ENCODE data around the gene GSTM3.

The GSTM3 gene
- 23.8 to 40.2 (median 32.1) reads per million in 4 donors for total RNA-seq

DNA sequence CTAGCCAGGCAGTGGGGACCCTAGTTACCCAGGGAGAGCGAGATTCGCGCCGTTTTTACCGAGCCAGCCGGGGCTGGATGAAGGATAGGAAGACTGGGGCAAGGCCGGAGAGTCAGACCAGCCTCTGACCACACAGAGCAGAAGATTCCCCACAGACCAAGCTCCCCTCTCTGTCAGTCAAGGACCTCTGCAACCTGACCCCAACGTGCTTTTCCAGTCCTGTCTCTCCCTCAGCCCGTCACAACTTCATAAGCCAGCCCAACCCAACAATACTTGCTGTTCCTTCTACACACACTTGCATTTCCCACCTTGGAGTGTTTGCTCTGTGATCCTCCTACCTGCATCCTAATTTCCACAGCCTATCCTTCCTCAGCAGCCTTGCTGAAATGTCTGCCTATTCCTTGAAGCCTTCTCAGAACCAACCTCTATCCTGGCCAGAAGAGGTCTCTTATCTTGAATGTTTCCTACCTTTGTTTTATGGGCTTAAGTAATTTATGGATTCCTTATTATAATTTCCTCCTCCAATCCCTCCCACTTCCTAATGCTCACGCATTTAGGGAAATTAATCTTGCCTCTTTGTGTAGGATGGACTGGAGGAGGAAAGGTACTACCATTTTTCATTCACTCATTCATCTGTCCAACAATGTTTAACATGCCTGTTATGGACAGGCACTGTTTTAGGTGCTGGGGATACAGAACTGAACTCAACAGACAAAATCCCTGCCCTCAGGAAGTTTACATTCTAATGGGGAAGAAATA, at the start of gene GSTM3:
Gene GSTM3, minus strand, starts transcription at position 424 of the 759 bp plus-strand sequence. CDS start 751 bp downstream, outside the sequence.
- DNase-seq, result no peak

DNA sequence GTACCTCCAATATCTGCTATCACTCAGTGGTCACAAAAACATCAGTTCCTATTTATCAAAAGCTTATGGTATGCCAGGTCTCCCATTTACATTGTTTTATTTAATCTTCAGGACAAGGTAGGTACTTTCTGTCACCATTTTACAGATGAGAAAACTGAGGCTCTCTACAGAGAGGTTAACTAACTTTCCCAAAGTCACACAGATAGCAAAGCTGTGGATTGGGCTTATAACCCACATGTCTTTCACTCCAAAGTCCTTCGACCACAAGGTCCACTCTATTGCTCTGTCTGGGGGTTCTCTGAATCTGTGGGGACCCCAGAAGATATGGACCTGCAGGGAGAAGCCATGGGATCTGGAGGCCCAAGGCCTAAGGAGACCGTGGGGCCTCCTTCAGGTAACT, 49.5 kb upstream of the GSTM3 start:
- DNase-seq, result no peak

DNA sequence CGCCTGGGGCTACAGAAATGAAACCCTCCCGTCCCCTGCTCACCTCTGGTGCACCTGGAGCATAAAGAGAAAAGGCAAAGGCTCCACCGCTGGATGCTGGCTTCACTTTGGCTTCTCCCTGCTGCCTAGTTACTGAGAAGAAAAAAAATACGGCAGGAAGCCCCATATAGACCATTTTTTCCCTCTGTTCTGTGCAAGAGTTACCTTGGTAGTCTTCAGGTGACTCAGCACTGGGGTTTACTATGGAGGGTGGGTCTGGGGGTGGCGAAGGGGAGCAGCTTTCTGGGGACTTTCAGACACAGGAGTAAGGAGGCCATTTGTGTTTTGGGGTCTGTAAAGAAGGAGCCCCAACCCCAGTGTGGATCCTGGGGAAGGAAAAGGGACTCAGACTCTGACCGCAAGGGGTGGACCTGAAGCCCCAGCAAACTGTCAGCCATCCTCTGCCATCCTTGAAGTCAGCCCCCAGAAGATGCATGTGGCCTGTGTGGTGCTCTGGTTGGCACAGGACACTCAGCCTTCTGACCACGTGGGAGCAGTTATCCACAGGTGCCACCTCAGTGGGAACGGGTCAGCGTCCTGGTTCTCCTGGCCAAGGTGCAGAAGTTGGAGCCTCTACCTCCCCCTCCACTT, 48.8 kb upstream of the GSTM3 start:
- no peak for DNase-seq

DNA sequence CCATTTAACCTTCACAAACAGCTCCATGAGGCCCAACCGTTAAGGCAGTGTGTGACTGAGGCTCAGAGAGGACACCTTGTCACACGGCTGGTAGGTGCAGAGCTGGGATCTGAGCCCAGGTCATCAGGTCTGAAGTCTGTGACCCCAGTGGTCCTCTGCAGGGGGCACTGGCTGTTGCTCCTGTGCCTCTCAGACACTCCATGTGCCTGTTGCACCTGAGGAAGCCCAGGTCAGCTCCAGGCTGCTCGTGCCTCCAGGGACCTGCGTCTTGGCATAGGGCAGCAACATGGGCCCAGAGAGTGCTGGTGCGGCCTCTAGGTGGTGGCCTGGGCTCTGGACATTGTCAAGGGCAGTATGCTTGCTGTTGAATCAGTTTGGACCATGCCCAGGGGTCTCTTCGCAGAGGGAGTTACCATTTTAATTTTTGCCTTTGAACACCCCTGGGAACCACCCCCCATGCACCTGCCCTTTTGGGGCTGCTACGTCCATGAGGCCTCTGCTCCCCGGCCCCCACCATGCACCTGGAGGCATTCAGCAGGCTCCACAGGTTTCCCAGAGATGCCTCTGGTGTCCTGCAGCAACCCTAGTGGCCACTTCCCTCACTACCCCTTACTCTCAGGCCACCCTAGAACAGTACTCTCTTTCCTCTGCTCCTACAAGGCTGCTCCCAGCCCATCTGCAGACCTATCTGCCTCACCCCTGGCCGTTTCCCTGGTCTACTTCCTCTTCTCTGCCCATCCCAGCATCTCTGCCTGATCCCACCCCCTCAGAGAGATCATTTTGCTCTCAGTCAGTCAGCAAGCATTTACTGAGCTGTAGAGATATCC, 48.1 kb upstream of the GSTM3 start:
- DNase-seq, result no peak

DNA sequence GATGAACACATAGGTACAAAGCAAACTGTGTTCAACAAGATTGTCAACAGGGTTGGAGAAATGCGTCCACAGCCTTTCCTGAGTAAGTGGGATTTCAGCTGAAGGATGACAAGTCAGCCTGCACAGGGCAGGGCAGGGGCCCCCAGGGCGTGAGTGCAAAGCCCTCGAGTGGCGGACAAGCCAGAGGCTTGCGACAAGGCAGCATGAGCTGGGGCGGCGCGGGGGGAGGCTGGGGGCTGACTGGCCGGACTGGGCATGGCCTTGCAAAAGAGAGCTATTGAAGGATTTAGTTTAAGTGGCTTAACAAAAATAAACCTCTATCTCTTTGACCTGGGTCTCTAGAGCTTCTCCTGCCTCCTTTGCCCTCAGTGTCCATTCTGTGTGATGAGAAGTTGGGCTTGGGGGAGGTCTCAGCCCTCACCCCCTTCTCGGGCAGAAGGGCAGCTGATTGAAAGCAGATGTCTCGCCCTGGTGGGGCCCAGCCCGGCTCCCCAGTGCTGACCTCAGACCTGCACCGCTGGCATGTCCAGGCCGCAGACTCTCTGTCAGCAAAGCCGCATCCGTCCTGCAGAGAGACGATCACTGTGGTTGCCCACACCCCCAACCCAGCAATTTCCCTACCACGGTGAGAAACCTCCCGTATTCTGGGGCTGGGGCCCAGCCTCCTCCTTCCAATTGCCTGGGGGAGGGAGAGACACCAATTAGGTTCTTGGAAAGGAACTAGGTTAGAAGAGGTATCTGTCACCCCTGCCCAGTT, 47.2 kb upstream of the GSTM3 start:
- DNase-seq, result no peak

DNA sequence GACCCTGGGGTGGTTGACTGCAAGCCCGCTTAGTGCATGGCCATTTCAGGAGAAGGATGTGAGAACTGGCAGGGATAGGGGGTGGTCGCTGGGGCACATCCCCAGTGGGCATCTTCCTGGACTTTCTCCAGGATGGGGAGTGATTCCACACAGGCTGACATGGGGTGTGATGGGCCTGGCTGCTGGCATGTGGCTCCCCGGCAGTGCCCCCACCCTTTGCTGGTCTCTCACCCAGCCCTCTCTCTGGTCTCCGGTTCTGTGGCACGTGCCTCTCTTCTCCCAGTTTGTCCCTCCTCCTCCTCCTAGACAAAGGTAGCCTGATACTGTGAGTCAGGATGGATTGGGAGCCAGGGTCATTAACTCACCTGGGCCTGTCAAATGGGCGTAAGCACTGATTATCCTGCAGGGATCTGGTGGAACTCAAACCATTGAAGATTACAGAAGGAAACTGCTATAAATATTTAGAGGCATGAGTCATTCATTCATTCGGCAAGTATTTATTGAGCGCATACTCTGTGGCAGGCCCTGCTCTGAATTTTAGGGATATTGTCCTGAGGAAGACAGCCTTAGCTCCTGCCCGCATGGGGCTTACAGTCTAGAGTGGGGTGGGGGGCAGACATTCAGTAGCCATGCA, 46.5 kb upstream of the GSTM3 start:
- DNase-seq, result no peak

DNA sequence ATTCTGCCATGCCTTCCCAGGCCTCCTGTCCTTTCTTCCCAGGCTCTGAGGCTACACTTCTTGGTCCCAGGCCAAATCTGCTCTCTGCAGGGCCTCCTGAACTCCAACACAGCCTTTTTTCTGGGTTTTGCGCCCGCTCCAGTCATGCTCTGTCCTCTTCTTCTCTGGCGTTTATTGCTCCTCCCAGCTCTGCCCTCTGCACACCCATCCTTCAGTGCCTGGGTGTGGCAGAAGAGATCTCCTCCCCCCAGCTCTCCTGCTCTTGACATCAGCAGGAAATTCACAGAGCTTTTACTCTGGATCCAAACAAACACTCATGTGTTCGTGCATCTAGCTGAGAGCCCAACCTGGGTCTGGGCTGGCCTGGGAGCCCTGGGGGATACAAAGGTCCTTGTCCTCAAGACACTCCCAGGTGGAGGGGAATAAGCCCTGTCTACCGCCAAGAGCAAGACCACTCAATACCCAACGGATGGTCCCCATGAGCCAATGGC, 45.7 kb upstream of the GSTM3 start:
- no peak for DNase-seq

DNA sequence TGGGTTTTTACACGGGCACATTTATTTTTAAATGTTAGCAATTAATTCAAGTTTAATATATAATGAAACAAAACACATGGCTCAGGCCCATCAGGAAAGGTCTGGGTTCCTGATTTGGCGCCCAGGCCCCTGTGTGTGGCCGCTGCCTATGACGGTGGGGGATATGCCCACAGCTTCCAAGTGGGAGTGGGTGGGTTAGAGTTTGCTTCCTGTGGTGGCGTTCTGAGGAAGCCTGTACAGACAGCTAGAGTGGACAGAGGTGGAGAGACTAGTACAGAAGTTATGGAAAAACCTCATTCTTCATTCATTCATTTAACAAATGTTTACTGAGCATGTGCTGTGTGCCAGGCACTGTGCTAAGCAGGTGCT, 45.3 kb upstream of the GSTM3 start:
- no peak for DNase-seq

DNA sequence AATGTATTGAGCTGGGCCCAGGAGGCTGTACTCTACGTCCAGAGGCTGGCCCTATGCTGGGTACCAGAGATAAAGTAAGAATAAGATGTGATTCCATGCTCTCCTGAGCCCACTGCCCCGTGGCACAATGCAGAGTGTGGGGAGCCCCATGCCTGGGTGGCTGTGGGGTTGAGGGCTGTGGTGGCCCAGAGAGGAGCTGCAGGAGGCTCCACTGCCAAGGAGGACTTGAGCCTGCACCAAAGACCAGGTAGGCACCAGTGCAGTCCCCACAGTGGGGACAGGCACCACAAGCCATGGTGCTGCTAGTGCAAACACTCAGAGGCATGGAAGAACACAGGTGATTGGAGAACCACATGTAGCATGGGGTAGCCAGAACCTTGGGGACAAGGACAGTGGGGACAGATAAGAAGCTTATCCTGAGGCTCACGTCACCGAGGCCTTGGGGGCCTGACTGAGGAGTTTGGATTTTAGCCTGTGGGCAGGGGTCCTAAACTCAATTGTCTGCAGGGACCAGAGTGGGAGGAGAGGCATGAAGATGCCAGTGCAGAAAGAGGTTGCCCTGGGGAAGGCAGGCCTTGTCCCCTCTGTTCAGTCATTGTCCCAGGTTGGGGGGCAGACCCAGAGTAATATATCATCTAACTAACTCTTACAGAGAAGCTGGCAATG, 44.7 kb upstream of the GSTM3 start:
- DNase-seq, result no peak

DNA sequence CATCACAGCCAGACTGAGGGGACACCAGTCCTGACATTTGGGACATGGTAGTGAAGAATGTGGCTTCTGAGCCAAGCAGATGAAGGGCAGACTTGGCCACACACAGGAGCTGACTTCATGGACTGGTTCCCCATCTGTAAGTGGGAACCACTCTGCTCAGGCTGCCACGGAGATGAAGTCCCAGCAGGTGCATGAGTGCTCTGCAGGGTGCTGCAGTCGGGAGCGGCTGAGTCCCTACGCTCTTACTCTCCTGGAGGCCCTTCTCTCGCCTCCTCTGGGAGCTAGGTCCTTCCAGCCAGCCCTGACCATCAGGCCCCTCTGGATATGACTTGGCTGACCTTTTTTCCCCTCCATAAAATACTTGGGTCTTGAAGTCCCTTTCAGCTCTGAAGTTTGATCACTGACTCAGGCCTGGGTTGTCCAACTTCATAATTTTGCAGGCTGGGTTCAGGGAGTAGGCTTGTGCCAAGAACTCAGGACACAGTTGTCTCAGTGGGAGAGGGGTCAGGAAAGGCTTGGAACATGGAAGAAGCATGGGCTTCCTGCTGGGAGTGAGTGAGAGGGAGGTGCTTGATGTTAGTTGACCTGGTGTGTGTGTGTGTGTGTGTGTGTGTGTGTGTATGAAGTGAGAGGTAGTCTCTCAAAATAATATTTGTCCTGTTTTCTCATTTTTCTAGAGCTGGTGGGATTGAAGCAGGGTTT, 43.9 kb upstream of the GSTM3 start:
- no peak for DNase-seq

DNA sequence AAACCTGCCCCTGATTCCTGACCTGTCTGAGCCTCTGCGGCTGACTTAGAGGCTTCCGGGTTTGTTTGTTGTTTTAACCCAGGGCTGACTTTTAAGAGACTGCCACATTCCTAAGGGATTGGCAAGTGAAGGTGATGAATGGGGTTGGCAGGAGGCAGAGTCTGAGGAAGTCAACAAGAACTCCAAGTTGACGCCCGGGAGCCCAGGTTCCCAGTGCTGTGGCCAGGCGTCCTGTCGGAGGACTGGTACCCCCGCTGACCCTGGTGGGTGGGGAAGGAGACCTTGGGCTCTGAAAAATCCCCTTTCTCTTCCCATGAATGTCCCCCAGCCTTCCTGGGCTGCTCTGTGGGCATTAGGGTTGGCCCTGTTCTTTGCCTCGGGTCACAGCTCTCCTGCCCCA, 42.6 kb upstream of the GSTM3 start:
- no peak for DNase-seq

DNA sequence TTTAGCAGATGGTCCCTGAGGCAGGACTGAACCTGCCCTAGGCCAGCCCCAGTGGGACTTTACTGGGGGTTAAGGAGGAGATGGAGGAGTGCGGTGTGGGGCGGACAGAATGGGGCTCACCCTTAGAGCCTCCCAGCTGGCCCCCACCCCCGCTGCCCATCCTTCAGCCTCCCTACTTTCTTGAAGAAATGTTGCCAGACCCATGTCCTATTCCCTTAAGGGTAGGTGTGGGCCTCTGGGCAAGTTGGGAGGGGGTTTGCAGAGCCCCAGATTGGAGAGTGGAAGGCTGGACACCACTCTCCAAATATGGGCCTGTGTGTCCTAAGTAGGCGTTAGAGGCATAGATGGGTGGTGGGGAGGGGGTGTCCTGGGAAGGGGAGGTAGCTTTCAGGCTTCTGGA, 42.1 kb upstream of the GSTM3 start:
- DNase-seq, result no peak

DNA sequence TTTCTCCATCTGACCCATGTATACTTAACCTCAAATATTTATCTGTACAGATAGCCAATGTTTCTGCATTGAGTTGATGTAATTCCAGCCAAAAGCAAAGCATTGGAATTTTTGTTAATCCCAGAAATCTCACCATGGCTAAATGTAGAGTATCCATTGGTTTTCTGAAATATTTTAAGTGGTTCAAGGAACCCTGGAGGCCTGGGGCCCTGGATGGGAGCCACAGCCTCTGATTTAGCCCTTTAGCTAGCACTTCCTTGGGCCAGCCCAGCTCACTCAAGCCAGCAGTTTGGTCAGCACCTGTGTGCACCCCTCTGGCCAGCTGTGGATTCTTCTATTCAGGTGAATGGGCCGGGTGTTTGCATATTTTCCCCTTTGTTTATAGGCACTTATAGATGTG, 41.7 kb upstream of the GSTM3 start:
- DNase-seq, result no peak

DNA sequence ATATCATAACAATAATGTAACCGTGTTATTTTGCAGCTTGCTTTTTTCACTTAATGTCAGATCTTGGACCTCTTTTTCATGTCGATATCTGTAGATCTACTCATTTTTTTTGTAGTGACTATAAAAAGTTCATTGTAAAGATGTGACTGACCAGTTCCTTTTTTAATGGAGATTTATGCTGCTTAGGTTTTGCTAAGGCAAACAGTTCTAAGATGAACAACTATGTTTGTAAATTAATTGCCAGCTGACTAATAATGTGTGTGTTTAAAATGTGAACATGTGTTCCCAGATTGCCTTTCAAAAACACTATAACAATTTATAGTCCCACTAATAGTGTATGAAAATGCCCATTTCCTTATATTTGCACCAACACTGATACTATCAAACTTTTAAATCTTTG, 41.0 kb upstream of the GSTM3 start:
- DNase-seq, result no peak

DNA sequence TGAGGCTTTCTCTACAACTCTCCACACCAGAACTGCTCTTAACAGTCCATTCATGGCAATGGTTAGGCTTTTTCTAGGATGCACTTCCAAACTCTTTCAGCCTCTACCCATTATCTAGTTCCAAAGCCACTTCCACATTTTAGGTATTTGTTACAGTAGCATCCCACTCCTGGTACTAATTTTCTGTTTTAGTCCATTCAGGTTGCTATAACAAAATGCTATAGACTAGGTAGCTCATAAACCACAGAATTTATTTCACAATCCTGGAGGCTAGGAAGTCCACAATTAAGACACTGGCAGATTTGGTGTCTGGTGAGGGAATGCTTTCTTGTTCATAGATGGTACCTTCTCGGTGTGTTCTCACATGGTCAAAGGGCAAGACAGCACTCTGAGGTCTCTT, 40.1 kb upstream of the GSTM3 start:
- no peak for DNase-seq

DNA sequence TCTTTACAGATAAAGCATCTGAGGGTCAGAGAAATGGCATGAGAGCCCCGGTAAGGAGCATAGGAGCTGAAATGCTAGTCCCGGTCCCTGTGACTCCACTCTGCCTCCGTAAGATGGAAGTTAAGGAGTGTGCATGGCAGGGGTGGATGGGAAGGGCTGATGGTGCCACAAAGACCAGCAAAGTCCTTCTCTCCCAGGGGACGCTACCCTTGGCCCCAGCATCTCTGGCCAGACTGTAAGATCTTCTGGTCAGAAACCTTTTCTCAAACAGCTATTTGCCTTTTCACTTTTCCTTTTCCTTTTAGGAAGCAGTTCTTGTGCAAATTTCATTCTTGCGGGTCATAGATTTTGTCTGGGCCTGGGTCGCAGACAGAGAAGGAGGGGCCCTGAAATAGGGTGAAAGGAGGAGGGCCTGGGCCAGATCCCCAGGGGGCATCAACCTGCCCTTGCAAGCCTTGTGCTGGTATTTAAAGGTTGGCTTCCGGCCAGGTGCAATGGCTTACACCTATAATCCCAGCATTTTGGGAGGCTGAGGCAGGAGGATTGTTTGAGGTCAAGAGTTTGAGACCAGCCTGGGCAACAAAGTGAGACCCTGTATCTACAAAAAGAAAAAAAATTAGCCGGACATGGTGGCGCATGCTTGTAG, 37.3 kb upstream of the GSTM3 start:
- DNase-seq, result no peak

DNA sequence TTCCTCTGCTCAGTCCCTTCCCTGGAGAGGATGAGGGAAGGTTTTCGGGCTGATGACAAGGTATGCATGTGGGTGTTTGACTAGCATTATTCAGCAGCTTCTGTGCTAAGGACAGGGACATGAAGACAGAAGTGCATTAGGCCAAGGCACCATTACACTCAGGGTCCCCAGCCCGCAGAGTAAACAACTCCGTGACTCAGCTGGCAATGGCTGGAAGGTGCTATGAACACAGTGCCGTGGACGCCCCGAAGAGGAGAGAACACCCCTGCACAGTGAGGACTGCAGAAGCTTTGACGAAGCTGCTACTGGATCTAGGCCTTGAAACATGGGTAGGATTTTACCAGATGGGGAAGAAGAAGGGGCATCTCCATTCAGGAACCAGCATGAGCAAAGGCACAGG, 36.6 kb upstream of the GSTM3 start:
- no peak for DNase-seq

DNA sequence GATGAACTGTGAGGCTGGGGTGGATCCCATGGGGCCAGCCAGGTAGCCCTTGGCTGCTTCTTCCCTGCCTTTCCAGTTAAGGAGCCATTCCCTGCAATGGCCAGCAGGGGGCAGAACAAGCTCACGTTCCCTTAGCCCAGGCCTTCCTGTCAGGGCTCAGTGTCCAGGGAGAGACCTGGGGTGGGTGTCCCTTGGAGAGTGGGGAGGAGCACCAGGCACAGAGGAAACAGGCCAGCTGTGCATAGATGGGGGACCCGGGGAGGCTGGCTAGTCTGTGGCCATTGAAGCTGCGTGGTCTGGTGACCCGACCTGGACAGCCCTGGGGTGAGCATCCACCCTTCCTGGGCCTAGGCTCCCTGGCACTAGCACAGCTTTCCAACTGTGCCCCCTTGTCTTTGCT, 36.1 kb upstream of the GSTM3 start:
- DNase-seq, result peak; percentile 38 to 80 (median 62)

DNA sequence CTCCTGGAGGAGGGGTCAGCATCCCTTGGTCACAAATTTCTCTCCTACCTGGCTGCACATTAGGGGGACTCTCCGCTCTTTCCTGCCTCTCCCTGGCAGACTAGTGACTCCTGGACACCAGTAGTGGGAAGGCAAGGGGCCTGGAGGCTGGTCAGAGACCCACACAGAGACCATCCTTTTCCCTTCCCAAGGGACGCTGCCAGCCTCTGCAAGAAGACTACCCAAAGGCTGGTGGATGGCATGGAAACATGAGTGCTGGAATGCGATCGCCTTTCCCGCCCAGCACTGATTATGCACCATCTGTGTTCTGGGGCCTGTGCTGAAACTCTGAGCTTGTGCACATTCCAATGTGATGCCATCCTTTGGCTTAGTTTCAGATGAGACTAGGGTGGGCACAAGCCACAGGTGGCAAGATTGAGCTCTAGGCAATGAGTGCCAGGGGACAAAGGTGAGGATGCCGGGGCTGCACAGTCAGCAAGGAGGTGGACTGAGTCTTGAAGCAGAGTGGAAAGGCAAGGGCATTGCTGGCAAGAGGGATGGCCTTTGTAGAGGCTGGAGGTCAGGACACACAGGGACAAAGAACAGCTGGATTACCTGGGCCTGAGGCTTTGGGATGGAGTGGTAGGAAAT, 35.5 kb upstream of the GSTM3 start:
- DNase-seq, result no peak

DNA sequence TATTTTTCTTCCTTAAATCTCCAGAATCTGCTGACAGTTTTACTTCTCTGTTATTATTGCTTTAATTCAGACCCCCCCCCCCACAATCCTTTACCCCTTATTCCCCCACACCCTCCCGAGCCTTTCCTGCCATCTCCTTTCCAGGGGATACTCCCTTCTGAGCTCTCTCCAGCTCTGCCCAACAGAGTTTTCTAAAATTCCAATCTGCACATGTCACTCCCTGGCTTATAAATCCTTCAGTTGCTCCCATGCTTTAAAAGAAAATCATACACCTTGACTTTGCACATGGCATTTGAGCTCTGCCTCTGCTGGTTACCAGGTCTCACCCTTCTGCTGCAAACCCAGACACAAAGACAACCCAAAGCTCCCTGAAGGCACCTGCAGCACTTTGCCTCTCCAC, 34.6 kb upstream of the GSTM3 start:
- no peak for DNase-seq

Measured in T-helper 1 cell (primary cell).